SK-N-SH (cell line): ENCODE measurements around the gene CEACAM1. TPM values are rescaled to one million over a fixed set of nuclear protein-coding genes. Genes with fewer than 3 reads are reported as not detected.

Experiments used
- CTCF ChIA-PET: fragments of 300-600, 350-600 bp; formaldehyde crosslinking; extraction: SDS; loops from one replicate; lab custom pipeline; 2021; lab: Yijun Ruan, JAX
- POLR2A ChIA-PET: fragments of 350-600 bp; sonication (Branson Sonifier 250); formaldehyde crosslinking; extraction: SDS; loops from one replicate; lab custom pipeline; 2020; ENCODE audit warnings: antibody characterized with exemption, inconsistent platforms; lab: Yijun Ruan, JAX
- DNase-seq: peaks from one replicate; pipeline ENCODE4 v3.0.0; 2012
- H2AFZ ChIP-seq: fragments of 200-600 bp; sonication (generic); 2 replicates; pipeline ENCODE4 v1.8.1; 2016; ENCODE audit warnings: antibody characterized with exemption, mild to moderate bottlenecking, low read depth
- H3F3A ChIP-seq: fragments of 200-600 bp; sonication (generic); replicated peaks from 2 replicates; pipeline ENCODE3; 2016; ENCODE audit warnings: antibody characterized with exemption, mild to moderate bottlenecking; ENCODE audit not compliant: insufficient read depth
- H3K27ac ChIP-seq, 2 experiments: fragments of 200-500 bp in 1 of 2; fragments of 200-600 bp in 1 of 2; sonication (Bioruptor generic) in 1 of 2; sonication (generic), shearing (Covaris generic) in 1 of 2; 2 replicates each; pipeline versions ENCODE4 v1.5.1 to v1.6.1; 2014 to 2016; ENCODE audit warnings: low read depth in 2 of 2, inconsistent platforms in 1 of 2, low read length in 1 of 2, mild to moderate bottlenecking in 1 of 2, mixed read lengths in 1 of 2
- H3K27me3 ChIP-seq: fragments of 200-600 bp; sonication (generic), shearing (Covaris generic); 2 replicates; pipeline ENCODE4 v1.6.1; 2016; ENCODE audit warnings: mixed run types; ENCODE audit not compliant: insufficient read depth
- H3K36me3 ChIP-seq, 2 experiments: fragments of 200-500 bp in 1 of 2; fragments of 200-600 bp in 1 of 2; sonication (Bioruptor generic) in 1 of 2; sonication (generic) in 1 of 2; replicated peaks in 1 of 2; 2 replicates each; pipeline versions ENCODE3 to v1.5.1; 2014 to 2016; ENCODE audit warnings: low read length in 1 of 2, mild to moderate bottlenecking in 1 of 2; ENCODE audit not compliant: insufficient read depth in 2 of 2, control insufficient read depth in 1 of 2
- H3K4me1 ChIP-seq, 2 experiments: fragments of 200-500 bp in 1 of 2; fragments of 200-600 bp in 1 of 2; sonication (Bioruptor generic) in 1 of 2; sonication (generic), shearing (Covaris generic) in 1 of 2; 2 replicates each; pipeline versions ENCODE4 v1.5.1 to v1.6.1; 2014 to 2016; ENCODE audit warnings: low read depth in 1 of 2, low read length in 1 of 2, mixed run types in 1 of 2; ENCODE audit not compliant: insufficient read depth in 2 of 2, control insufficient read depth in 1 of 2
- H3K4me2 ChIP-seq: fragments of 200-600 bp; sonication (generic), shearing (Covaris generic); 2 replicates; pipeline ENCODE4 v1.6.1; 2017; ENCODE audit warnings: mixed run types
- H3K4me3 ChIP-seq, 2 experiments: fragments of 200-500 bp in 1 of 2; fragments of 200-600 bp in 1 of 2; sonication (Bioruptor generic) in 1 of 2; sonication (generic), shearing (Covaris generic) in 1 of 2; 2 replicates each; pipeline versions ENCODE4 v1.5.1 to v1.8.1; 2014 to 2016; ENCODE audit warnings: low read depth in 2 of 2, inconsistent platforms in 1 of 2, low read length in 1 of 2, mild to moderate bottlenecking in 1 of 2, mixed read lengths in 1 of 2, moderate library complexity in 1 of 2
- H3K79me2 ChIP-seq: fragments of 200-600 bp; sonication (generic); 2 replicates; pipeline ENCODE4 v1.8.1; 2017; ENCODE audit warnings: mild to moderate bottlenecking; ENCODE audit not compliant: insufficient read depth
- H3K9ac ChIP-seq: fragments of 200-600 bp; sonication (generic); 2 replicates; pipeline ENCODE4 v1.6.1; 2017; ENCODE audit warnings: mixed run types
- H3K9me2 ChIP-seq: fragments of 200-600 bp; sonication (generic); 2 replicates; pipeline ENCODE4 v1.6.1; 2017; ENCODE audit warnings: mixed run types
- H3K9me3 ChIP-seq: fragments of 200-600 bp; sonication (generic); 2 replicates; pipeline ENCODE4 v1.6.1; 2017; ENCODE audit warnings: mixed run types, mild to moderate bottlenecking, moderate library complexity
- H4K20me1 ChIP-seq: fragments of 200-600 bp; sonication (generic); 2 replicates; pipeline ENCODE4 v1.6.1; 2017; ENCODE audit warnings: mild to moderate bottlenecking, mixed run types; ENCODE audit not compliant: insufficient read depth
- CHD2 ChIP-seq: fragments of 150-350 bp; IDR thresholded peaks from 2 replicates; pipeline ENCODE4 v1.6.1; 2018; ENCODE audit warnings: low read length; ENCODE audit not compliant: partially characterized antibody
- ELF1 ChIP-seq: IDR thresholded peaks from 2 replicates; pipeline ENCODE4 v1.4.0; 2012
- EP300 ChIP-seq, 2 experiments: IDR thresholded peaks; 2 replicates each; pipeline versions ENCODE4 v1.4.0 to v1.6.1; 2012; ENCODE audit warnings: borderline replicate concordance in 1 of 2, low read depth in 1 of 2, low read length in 1 of 2
- FOXJ3 ChIP-seq: sonication (generic); formaldehyde crosslinking; IDR thresholded peaks from 2 replicates; pipeline ENCODE4 v1.5.1; 2020; ENCODE audit warnings: mild to moderate bottlenecking, missing genetic modification reagents
- FOXM1 ChIP-seq: IDR thresholded peaks from 2 replicates; pipeline ENCODE4 v1.4.0; 2012; ENCODE audit warnings: low read depth, mild to moderate bottlenecking
- GABPA ChIP-seq: IDR thresholded peaks from 2 replicates; pipeline ENCODE4 v1.4.0; 2012; ENCODE audit warnings: low read depth, mild to moderate bottlenecking
- GATA2 ChIP-seq: sonication (generic); formaldehyde crosslinking; IDR thresholded peaks from 2 replicates; pipeline ENCODE4 v1.5.0; 2020; ENCODE audit warnings: mild to moderate bottlenecking, missing genetic modification reagents
- JUND ChIP-seq: IDR thresholded peaks from 2 replicates; pipeline ENCODE4 v1.4.0; 2012
- MEF2A ChIP-seq: IDR thresholded peaks from 2 replicates; pipeline ENCODE4 v1.4.0; 2012; ENCODE audit warnings: low read depth, borderline replicate concordance
- NFIC ChIP-seq: IDR thresholded peaks from 2 replicates; pipeline ENCODE4 v1.4.0; 2012; ENCODE audit warnings: borderline replicate concordance
- NRF1 ChIP-seq: IDR thresholded peaks from 2 replicates; pipeline ENCODE4 v1.6.1; 2012; ENCODE audit warnings: low read depth, mild to moderate bottlenecking, low read length
- RFX5 ChIP-seq: IDR thresholded peaks from 2 replicates; pipeline ENCODE4 v1.6.1; 2012; ENCODE audit warnings: mild to moderate bottlenecking, improper control_type of control experiment, low read length
- SIN3A ChIP-seq: IDR thresholded peaks from 2 replicates; pipeline ENCODE4 v1.6.1; 2012; ENCODE audit warnings: low read depth, mild to moderate bottlenecking, low read length, moderate library complexity, borderline replicate concordance
- SMC3 ChIP-seq: IDR thresholded peaks from 2 replicates; pipeline ENCODE4 v1.6.1; 2012; ENCODE audit warnings: low read depth, low read length, improper control_type of control experiment
- TAF1 ChIP-seq: IDR thresholded peaks from 2 replicates; pipeline ENCODE4 v1.6.1; 2012; ENCODE audit warnings: low read depth, mild to moderate bottlenecking, low read length, moderate library complexity, borderline replicate concordance
- TEAD4 ChIP-seq: IDR thresholded peaks from 2 replicates; pipeline ENCODE4 v1.4.0; 2012; ENCODE audit warnings: mild to moderate bottlenecking, borderline replicate concordance; ENCODE audit not compliant: insufficient read depth
- YY1 ChIP-seq: IDR thresholded peaks from 2 replicates; pipeline ENCODE4 v1.4.0; 2012; ENCODE audit warnings: low read depth, mild to moderate bottlenecking
- WGBS: methylation state at CpG from one replicate; pipeline ENCODE4 v1.1.6; 2017; ENCODE audit warnings: low lambda C conversion rate; 5-methylcytosine and 5-hydroxymethylcytosine counted together
- polyA plus RNA-seq, 3 experiments: library from polyadenylated mRNA; depleted of rRNA; stranded (reverse); fragments of >200 nt; gene quantifications; 2 replicates each; pipeline ENCODE4 v1.2.3, GENCODE V29; 2012
- TF ChIP-seq, protein P1 (sequence below): IDR thresholded peaks from 2 replicates; pipeline ENCODE4 v1.4.0; 2012; ENCODE audit warnings: low read depth, borderline replicate concordance
- TF ChIP-seq, protein P2 (sequence below): fragments of 200-600 bp; sonication (generic); IDR thresholded peaks from 2 replicates; pipeline ENCODE4 v1.6.1; 2017; ENCODE audit warnings: antibody characterized with exemption, mild to moderate bottlenecking, moderate library complexity
- TF ChIP-seq, protein P3 (sequence below): IDR thresholded peaks from 2 replicates; pipeline ENCODE4 v1.6.1; 2012; ENCODE audit warnings: mild to moderate bottlenecking, low read depth, low read length, moderate library complexity

CEACAM1 gene
- polyA plus RNA-seq, 1 of the 3 experiments (the other 2 are of a cell fraction), result 0.53 TPM

DNA sequence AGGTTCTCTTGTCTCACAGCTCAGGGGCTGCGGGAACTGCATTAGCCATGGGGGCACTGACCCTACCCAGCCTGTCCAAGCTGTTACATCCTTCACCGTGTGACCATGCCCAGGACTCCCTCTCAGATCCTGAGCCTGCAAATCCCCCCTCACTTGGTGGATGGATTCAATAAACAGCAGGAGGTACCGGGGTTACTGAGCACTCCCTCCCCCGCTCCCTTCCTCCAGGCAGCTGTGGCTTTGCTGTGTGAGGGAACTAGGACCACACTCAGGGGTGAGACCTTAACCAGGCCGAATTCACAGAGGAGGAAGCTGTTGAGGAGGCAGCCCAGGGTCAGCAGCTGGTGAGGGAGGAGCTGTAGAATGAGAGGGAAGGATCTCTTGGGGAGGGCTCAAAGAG is 27.0 kb upstream of the CEACAM1 start:
- no peaks in the 10 kb centered on the region for H4K20me1 ChIP-seq
- 39% methylated on average over 5 of the region's 5 CpGs for WGBS
- CTCF ChIA-PET, result interaction anchor here (1.7 kb wide), 1 partner anchor 41 kb away, joined by 9 read pairs; no protein-coding TSS in a partner anchor
- H3K4me1 ChIP-seq, result no peaks in the 10 kb centered on the region
- H3K79me2 ChIP-seq, result no peaks in the 10 kb centered on the region
- H3K27me3 ChIP-seq, result peaks cover 7% of the 10 kb centered on the region; the same call in 1 of the 2 replicates
- no peak overlapping the region for H3K27ac ChIP-seq
- H3K9me2 ChIP-seq, result no peaks in the 10 kb centered on the region
- H3K36me3 ChIP-seq, result no peaks in the 10 kb centered on the region
- H3K4me3 ChIP-seq, result no peak overlapping the region
- H3K9ac ChIP-seq, result no peak overlapping the region
- H3F3A ChIP-seq, result no peaks in the 10 kb centered on the region
- TF ChIP-seq FOXM1, result no peak
- TF ChIP-seq CHD2, result no peak
- TF ChIP-seq, protein P1, sequence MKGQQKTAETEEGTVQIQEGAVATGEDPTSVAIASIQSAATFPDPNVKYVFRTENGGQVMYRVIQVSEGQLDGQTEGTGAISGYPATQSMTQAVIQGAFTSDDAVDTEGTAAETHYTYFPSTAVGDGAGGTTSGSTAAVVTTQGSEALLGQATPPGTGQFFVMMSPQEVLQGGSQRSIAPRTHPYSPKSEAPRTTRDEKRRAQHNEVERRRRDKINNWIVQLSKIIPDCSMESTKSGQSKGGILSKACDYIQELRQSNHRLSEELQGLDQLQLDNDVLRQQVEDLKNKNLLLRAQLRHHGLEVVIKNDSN, result no peak
- TF ChIP-seq YY1, result no peak
- no peak for TF ChIP-seq FOXJ3
- TF ChIP-seq, protein P2, sequence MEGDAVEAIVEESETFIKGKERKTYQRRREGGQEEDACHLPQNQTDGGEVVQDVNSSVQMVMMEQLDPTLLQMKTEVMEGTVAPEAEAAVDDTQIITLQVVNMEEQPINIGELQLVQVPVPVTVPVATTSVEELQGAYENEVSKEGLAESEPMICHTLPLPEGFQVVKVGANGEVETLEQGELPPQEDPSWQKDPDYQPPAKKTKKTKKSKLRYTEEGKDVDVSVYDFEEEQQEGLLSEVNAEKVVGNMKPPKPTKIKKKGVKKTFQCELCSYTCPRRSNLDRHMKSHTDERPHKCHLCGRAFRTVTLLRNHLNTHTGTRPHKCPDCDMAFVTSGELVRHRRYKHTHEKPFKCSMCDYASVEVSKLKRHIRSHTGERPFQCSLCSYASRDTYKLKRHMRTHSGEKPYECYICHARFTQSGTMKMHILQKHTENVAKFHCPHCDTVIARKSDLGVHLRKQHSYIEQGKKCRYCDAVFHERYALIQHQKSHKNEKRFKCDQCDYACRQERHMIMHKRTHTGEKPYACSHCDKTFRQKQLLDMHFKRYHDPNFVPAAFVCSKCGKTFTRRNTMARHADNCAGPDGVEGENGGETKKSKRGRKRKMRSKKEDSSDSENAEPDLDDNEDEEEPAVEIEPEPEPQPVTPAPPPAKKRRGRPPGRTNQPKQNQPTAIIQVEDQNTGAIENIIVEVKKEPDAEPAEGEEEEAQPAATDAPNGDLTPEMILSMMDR, result no peak
- TF ChIP-seq, all 33 proteins: peak for 0
- Histone ChIP-seq H3K9me3 (no peaks in the 10 kb centered on the region), H2AFZ (no peak overlapping the region), H3K4me2 (no peak overlapping the region)
- POLR2A ChIA-PET, result no interaction called here
- DNase-seq, result no peak

DNA sequence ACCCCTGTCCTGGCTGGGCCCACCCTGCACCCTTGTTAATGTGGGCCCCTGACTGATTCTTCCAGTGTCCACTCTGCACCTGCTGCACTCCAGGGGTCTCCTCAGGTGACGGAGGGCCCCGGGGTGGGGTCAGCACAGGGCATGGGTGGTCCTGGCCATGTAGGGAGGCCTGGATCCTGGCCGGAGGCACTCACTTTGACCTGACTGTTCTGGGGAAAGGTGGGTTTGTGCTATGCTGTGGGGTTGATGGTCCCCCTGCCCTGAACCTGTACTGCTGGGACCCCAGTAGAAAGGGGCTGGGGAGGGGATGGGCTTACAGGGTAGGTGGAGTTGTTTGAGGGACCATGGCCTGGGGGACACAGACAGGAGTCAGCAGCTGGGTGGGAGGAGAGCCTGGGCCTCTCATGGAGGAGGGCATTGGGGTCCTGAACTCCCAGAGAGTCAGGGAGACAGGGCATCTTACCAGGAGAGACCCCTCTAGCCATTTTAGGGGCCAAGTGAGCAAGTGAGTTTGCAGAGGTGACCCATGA is 25.8 kb upstream of the CEACAM1 start:
- DNase-seq, result no peak
- Histone ChIP-seq H3K79me2 (no peaks in the 10 kb centered on the region), H3K9me2 (no peaks in the 10 kb centered on the region), H3K4me3 (no peak overlapping the region), H3K27me3 (peaks cover 7% of the 10 kb centered on the region; the same call in 1 of the 2 replicates), H3F3A (no peaks in the 10 kb centered on the region), H3K4me2 (no peak overlapping the region), H2AFZ (no peak overlapping the region), H3K36me3 (no peaks in the 10 kb centered on the region), H4K20me1 (no peaks in the 10 kb centered on the region), H3K27ac (no peak overlapping the region), H3K9me3 (no peaks in the 10 kb centered on the region), H3K9ac (no peak overlapping the region), H3K4me1 (no peaks in the 10 kb centered on the region)
- ChIA-PET POLR2A (no interaction called here), CTCF (interaction anchor here (1.0 to 1.9 kb wide), 3 partner anchors 9 to 26 kb away, joined by 3 to 4 read pairs (median 3); partner anchors contain the start of gene CEACAM1)
- TF ChIP-seq NRF1 (no peak), GATA2 (no peak), NFIC (no peak), EP300 (IDR thresholded peaks at IDR 0.05; ENCODE audit: borderline replicate concordance in 1 of 2, low read depth in 1 of 2, low read length in 1 of 2) (no peak), TAF1 (no peak), RFX5 (no peak), SMC3 (no peak), TEAD4 (no peak), GABPA (no peak), ELF1 (no peak), SIN3A (no peak), FOXJ3 (no peak), JUND (no peak), MEF2A (no peak)
- TF ChIP-seq, protein P2, result no peak
- TF ChIP-seq, protein P3, sequence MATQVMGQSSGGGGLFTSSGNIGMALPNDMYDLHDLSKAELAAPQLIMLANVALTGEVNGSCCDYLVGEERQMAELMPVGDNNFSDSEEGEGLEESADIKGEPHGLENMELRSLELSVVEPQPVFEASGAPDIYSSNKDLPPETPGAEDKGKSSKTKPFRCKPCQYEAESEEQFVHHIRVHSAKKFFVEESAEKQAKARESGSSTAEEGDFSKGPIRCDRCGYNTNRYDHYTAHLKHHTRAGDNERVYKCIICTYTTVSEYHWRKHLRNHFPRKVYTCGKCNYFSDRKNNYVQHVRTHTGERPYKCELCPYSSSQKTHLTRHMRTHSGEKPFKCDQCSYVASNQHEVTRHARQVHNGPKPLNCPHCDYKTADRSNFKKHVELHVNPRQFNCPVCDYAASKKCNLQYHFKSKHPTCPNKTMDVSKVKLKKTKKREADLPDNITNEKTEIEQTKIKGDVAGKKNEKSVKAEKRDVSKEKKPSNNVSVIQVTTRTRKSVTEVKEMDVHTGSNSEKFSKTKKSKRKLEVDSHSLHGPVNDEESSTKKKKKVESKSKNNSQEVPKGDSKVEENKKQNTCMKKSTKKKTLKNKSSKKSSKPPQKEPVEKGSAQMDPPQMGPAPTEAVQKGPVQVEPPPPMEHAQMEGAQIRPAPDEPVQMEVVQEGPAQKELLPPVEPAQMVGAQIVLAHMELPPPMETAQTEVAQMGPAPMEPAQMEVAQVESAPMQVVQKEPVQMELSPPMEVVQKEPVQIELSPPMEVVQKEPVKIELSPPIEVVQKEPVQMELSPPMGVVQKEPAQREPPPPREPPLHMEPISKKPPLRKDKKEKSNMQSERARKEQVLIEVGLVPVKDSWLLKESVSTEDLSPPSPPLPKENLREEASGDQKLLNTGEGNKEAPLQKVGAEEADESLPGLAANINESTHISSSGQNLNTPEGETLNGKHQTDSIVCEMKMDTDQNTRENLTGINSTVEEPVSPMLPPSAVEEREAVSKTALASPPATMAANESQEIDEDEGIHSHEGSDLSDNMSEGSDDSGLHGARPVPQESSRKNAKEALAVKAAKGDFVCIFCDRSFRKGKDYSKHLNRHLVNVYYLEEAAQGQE, result no peak
- WGBS, result 18% methylated on average over 3 of the region's 3 CpGs
